Astrocyte (in vitro differentiated cells and primary cell): ENCODE data around the gene HSPA2.

Experiments
- CTCF ChIP-seq: IDR thresholded peaks from 2 replicates; pipeline ENCODE4 v1.5.1; 2011; ENCODE audit warnings: low read depth, mild to moderate bottlenecking, inconsistent platforms, low read length, moderate library complexity; ENCODE audit not compliant: insufficient read depth
- EZH2 ChIP-seq: IDR thresholded peaks from 2 replicates; pipeline ENCODE4 v1.6.1; 2012; ENCODE audit warnings: mild to moderate bottlenecking, low read length, inconsistent platforms; ENCODE audit not compliant: insufficient read depth

- TF ChIP-seq CTCF (no peak), EZH2 (no peak)
These were observed 14.0 kb downstream of the HSPA2 start for GRCh38 chr14:64554556-64554955.
